Stimulated activated CD4-positive, alpha-beta T cell treated with anti-CD3 and anti-CD28 coated beads, Interleukin-2, amount 100 ng/mL, for 24 hours (primary cell): Measurements from ENCODE around the gene NCK2.

Source experiments
- DNase-seq, 2 donors: peaks; one replicate each; pipeline ENCODE4 v3.0.0-alpha.2; 2020

The NCK2 gene

DNA sequence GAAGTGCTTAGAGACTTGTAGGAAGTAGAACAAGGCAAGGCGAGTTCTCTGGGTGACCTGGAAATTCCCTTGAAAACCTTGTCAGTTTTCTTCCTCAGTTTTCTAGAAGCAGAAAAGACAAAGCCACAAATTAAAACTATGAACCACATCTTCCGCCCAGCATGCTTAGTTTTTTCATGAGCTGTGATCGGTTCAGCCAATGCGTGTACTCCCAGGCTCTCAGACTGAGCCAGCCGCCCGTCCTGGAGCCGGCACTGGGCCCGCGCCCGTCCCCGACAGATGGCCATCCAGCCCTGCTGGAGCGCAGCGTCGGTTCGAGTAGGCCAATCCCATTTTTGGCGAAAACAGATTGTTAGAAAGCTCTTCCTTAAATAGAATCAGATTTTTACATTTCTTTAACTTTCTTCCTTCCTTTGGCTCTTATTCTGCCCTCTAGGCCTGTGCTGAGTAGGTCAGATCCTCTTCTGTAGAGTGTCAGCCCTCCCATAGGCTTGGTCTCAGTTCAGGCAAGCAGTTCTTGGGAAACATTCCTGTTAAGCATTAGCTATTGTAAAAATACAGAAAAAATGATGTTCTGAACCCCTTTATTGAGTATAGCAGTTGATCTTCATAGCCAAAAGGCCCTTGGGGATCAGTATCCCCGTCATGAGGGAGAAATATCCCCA is 112.5 kb downstream of the NCK2 start:
- DNase-seq, result peak; percentile 53 to 54

DNA sequence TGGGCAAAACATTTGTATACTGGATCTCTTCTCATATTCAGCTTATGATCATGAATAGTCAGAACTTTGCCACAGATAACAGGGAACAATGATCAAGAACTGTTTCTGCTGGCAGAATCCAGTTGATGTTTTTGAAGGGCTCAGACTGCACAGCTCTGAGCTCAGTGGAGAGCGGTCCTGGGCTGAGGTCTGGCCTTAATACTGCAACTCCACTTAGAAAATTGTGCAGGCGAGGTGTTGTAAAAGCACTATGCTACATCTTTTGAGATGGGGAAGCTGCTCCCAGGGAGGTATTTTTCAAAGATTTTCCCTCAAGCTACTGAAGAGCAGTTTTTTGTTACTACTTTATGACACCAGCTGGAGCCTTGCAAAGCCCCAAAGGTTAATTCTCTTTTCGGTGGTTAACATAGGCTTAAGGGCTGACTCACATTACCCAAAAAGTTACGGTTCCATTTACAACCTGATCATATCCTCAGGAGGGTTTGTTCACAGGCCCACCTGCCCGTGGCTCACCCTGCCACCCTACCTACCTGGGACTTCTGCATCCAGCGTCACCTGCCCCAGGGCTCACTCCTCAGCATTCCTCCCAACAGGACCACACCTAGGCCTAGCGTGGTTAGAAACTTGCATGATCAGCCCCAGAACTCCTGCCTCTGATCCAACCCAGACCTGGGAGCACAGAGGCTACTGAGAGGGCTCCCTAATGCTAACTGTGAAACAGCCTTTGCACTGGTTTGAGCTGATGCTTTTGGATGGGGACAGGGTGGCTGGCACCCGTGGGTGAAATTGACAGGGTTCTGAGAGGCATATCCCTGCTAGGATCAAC is 114.4 kb downstream of the NCK2 start:
- no peak for DNase-seq

DNA sequence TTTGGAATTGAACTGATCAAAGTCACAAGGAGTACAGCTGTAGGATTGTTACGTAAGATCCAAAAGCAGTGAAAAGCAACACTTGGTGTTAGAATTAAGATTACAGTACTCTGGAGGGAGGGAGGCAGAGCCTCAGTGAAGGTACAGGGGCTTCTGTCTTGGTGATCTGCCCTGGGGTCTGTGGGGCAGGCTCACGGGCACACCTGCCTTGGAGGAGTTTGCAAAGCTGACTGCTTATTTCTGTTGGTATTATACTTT is 114.9 kb downstream of the NCK2 start:
- no peak for DNase-seq

DNA sequence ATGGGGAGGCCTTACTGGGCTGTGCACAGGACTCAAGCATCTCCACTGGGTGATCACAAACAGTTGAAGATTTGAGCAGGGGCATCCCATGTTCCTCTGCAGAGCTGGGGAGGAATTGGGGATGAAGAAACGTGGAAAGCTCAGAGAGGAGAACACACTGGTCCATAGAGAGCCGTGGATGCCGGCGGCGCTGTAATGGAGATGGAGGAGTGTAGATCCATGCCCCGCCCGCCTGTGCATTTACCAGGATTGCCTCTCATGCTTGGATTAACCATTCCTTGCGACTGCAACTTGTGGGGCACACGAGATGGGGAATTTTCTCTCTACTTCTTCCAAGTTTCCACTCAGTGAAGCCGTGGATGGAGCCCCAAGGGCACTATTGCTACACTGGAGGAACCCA is 115.9 kb downstream of the NCK2 start:
- no peak for DNase-seq

DNA sequence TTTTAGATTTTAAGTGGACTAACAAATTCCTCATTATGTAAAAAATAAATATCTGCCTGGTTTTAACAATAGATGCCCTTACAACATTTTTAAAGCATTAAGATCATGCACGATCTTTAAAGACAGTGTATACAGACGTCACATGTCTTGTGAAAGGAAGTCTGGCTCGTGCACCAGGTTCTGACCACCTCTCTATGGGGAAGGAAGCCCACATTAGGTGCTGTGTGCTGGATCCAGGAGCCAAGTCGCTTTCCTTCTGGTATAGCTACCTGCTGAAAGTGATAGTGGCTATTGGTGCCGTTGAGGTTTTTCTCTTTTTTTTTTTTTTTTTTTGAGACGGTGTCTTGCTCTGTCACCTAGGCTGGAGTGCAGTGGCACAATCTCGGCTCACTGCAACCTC is 116.5 kb downstream of the NCK2 start:
- no peak for DNase-seq

DNA sequence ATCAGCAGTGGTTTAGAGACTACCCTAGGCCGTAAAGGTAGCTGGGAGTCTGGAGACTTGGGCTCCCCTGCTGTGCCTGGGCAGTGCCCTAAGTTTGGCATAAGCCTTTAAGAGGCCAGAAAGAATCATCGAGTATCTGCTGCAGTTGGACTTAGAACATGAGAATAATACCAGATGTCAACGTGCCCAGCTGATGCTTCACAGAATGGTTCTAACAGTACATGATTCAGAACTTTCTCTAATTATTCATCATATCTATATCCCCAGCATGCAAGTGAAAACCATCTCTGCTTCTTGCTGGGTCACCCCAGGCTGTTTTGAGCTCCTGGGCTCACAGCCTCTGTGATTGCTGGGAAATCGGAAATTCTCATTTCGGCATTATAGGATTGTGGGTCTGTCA is 118.1 kb downstream of the NCK2 start:
- no peak for DNase-seq

DNA sequence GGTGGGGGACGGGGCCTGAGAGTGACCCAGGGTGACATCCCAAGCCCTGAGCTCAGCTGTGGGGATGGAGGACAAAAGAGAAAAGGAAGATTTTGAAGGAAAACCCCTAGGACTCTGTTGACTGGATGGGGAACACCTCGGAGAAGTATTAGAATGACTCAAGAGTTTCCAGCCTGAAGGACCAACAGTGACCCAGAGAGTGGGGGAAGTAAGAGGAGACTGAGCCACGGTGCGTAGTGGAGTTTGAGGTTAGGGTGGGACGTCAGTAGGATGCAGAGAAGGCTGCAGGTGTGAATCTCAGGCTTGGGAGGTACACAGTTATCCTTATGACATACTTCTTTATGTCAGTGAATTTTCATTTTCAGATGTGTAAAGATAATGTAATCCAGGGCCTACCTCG is 119.5 kb downstream of the NCK2 start:
- no peak for DNase-seq

DNA sequence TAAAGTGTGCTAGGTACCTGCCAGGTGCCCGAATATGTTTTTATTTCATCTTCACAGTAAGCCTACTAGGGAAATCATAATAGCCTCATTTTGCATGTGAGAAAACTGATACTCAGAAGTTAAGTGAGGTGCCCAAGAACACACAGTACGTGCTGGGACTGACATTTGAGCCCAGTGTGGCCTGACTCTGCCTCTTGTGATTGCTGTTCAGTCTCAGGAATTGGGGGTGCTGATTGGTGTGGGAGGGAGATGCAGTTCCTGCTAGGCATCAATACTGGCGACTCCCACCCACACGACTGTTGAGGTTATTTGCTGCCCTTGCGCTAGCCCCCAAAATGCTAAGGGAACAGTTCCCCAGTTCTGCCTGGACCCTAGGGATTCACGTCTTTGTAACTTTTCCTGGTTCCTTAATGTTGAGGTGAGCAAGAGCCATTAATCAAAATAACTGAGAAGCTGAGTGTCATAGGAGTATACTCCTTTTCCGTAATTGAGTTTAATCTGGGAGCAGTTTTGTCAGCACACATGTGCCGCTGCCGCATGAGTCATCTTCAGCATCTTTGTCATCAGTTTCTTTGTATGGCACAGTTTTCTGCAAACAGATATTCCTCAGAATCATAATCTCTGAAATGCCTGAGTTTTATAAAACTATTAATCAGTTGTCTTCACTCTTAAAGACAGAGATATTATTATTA is 120.7 kb downstream of the NCK2 start:
- no peak for DNase-seq

DNA sequence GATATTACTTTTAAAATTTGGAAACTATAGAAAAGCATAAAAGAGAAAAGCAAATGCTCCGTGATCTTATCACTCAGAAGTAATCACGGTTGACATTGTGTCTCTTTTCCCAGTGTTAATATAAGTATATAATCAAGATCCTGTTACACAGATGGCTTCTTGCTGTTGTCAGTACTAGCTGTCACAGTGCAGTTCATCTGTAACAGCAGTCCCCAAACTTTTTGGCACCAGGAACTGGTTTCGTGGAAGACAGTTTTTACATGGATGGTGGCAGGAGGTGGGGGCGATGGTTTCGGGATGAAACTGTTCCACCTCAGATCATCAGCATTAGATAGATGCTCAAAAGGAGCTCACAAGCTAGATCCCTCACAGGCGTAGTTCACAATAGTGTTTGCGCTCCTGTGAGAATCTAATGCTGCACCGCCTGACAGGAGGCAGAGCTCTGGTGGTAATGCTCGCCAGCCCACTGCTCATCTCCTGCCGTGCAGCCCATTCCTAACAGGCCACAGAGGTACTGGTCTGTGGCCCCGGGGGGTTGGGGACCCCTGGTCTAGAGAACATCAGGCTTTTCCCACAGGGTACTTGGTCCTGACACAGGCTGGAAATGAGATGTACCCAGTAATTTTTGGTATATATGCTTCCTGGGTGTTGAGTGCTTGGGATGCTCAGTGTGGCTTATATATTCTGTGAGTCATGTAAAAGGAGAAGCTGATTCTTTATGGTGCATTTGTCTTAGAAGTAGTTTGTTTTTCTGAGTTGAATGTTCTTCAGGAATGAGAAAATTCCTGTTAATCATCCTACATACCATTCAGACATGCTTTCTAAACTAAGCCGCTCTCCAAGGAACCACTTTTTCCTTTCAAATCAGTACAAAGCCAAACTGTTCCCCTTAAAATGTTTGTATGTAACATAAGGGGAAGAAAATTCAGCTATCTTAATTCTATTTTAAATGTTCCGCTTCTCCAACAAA is 121.8 kb downstream of the NCK2 start:
- DNase-seq, result no peak

DNA sequence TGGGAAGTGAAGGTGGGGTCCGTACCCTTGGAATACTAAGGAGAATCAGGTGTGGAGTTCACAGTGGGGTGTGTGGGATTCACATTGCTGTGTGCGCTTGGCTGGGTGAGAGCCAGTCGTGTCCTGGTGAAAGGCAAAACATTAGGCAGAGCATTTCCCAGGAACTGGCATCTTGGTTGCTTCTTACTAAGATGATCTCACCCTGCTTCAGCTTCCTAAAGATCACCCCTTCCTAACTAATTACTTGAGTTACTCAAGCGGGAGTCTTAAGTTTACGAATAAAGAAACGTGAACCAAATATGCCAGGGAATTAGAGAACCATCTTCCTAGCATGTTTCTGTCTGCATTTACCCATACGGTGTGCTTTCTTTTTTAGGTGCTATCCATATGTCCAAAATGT is 122.9 kb downstream of the NCK2 start:
- no peak for DNase-seq

DNA sequence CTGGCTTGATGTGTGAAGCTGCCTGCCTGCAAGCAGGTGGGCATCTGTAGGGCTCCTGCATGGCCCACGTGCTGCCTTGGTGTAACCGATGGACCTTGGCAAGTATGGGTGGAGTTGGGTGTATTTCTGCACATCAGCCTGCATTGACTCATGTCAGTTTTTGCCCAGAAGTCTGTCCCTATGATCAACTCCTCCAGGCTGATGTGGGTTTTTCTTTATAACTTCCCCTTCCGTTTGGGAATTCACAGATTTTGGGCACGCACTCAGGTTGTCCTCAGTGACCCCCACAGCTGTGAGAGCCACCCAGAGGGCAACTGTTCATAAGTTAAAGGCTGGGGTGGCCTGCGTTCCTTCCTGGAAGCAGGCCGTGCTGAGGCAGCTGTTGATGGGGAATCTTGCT is 123.3 kb downstream of the NCK2 start:
- no peak for DNase-seq

DNA sequence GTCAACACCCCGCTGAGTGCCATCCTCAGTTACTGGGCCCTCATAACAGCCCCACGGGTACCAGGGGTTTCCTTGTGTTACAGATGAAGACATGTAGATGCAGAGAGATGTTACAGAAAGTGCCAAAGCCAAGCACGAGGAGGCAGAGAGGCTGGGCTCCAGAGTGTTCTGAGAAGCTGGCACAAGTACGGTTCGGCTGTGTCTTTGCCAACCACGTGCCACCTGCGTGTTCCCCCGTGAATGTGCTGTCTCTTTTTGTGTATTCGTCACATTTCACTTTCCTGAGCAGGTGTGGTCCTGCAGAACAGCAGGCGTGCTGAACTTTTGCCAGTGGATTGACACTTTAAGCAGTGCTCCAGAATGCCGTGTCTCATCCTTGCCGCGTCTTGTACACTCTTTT is 124.6 kb downstream of the NCK2 start:
- no peak for DNase-seq

DNA sequence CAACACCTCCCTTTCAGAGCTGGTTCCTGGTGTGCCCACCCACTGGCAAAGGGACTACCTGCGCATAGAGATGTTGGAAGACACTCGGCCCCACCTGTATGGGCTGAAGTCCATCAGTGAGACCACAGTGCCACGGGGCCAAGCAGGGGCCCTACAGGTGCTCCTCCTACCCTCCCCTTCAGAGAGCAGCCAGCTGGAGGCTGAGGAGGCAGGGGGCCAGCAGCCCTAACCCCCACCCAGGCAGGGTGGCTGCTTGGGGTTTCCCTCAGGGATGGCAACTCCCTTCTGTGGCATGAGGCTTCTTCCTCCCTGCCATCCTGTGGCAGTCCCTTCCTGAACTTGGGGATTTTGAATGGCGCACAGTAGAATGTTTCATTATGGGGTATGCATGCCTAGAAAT is 125.3 kb downstream of the NCK2 start:
- DNase-seq, result no peak

DNA sequence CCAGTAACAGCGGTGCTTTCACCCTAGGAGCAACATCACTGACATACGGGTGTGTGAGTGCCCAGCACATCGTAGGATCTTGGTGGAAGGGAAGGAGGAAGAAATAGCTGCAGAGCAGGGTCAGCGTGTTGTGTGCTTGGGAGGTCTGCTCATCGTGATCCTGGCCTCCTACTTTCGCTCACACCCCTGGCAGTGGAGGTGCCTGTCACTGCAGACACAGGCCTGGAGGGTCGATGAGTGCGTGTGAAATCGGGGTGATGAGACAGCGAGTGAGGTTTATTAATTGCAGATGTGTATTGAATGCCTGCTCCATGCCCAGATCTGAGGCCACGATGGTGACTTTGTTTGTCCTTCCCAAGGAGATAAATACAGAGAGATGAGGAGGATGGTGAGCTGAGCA is 126.1 kb downstream of the NCK2 start:
- DNase-seq, result no peak

DNA sequence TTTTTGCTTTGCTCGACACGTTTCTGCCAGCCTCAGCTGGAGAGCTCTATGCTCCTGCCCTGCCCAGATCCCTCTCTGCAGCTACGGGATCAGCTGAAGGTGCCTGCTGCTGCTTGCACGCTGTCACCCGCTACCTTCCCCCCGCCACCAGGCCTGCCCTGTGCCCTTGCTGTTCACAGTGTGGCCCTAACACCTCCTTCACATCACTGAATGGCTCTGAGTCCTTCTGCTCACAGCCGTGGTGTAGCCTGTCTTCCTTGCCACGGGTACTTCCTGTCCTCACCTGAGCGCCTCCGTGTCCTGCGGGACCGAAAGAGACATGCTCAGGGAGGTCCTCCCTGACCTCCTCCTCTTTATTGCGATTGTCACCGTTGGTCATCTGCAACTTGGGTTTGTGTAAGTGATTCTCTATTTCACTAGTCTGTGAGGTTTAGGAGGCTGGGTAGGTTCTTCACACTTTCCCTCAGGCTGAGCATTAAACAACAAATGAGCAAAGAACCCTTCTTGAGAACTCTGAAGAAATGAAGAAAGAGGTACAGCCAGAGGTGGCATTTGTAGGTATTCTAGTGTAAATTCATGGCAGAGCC is 127.5 kb downstream of the NCK2 start:
- no peak for DNase-seq

DNA sequence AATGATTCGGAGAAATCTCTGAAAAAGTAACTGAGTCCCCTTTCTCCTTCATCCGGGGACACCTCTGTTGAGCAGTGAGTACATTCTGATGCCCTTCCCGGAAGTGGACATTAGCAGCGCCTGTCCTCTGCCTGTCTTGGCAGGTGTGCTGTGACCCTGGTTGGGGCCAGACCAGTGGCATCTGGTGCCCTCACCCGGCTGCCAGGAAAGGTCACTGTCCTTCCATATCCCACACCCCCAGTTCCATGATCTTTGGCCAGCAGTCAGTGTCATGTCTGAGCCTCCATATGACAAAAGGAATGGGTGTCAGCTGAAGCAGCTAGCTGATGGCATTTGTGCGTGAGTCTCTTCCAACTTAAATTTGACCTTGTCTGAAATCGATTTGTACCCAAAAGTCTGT is 128.1 kb downstream of the NCK2 start:
- DNase-seq, result no peak

DNA sequence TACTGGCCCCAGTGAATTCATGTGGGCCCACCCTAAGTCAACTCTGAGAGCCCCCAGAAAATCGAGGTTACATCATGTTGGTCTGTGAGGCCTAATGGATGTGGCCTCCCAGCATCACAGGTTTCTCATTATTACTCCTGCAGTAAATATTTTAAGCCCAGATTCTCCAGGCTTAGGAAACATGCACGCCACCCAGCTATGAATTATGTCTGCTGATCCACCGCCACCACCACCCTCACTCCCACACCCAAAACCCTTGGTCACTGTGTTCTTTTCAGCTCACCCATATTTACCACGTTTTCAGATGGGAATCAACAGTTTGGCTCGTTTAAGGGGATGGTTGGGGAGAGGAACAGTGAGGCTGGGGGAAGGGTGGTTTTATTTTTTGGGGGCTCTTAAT is 128.6 kb downstream of the NCK2 start:
- DNase-seq, result no peak

DNA sequence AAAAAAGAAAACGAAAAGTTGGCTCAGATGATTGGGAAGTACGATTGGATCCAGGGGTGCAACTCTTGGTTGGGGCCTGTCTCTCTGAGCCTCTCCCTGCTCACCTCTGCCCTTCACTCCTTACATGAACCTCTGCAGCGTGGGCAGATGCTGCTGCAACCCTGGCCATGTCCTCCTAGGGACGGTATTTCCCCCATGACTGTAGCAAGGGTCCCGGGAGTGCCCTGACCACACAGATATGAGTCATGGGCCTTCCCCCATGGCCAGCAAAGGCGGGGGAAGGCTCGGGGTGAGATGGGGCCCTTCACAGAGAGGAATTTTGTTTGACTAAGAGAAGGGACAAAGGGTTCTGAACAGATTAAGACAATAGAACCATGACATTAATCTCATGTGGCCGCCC is 129.0 kb downstream of the NCK2 start:
- DNase-seq, result peak; percentile 74

DNA sequence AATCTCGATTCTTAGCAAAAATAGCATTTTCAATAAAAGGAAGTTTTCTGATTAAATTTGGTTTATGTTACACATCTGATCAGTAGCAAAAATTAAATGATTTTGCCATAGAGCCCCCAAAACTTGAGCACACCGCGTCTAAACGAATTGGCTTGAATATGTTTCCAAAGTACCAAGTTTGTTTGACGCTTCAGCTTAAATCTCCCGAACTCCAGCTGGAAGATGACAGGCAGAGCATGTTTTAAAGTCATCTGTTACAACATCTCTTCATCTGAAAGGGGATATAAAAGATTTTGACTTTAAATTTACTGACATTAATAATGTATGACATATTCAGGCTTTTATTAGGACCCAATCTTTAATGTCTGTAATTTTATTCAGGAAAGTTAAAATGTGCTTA is 129.8 kb downstream of the NCK2 start:
- DNase-seq, result no peak

DNA sequence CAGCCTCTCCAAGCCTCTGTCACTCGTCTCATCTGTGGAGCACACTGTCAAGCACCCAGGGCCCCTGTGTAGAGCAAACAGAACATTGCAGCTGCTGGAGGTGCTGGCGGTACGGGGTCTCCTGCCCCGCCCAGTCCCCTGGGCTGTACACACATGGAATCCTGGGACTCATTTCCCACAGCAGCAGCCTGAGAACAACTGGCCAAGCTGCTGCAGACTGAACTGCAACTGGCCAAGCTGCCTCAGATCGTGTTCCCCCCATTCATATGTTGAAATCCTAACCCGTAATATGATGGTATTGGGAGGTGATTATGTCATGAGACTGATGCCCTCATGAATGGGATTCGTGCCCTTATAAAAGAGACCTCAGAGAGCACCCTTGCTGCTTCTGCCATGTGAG is 130.5 kb downstream of the NCK2 start:
- DNase-seq, result no peak

DNA sequence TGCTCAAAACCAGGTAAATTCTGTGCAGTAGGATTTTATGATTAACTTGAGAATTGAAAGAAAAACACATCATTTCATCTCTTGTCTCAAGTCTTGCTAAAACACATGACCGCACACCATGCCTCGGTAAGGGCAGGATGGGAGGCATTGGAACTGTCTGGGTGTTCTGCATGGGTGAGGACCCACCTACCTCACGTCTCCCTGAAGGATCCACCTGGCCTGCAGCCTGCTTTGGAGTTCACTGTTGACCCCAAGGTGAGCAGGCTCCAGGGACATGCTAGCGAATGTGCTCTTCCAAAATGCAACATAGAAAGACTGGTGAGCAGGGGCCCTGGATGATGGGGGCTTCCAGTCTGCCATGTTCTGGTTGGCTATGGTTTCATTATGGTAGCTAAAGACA is 131.5 kb downstream of the NCK2 start:
- no peak for DNase-seq

DNA sequence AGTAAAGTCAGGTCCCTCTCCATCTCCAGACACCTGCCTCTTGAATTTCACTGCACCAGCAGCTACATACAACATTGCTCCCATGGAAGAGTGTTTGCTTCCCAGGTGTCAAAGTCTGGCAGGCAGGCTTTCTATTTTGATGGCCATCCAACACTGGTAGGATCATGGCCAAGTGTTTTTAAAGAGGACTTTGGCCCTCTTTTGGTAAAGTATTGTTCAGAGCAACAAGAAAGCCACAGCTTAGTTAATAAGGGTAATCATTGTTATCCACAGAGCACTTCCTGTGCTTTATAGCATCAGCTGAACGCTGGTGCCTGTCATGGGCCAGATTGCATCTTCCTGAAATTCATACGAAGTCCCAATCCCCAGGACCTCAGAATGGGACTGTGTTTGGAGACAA is 133.2 kb downstream of the NCK2 start:
- no peak for DNase-seq
